Bronchial epithelial cell (primary cell): ENCODE data around the gene EYS. TPM values are rescaled to one million over a fixed set of nuclear protein-coding genes. Genes with fewer than 3 reads are reported as not detected.
A peak's percentile ranks its signal among the peaks of the same experiment; 100 is the strongest.

Experiments used
- DNase-seq: peaks from one replicate; pipeline ENCODE4 v3.0.0-alpha.2; 2010; ENCODE audit warnings: low read depth
- FAIRE-seq: peaks from 2 replicates; lab custom pipeline; 2011; peaks lifted over from hg19 to GRCh38; lab: Jason Lieb, UNC
- H3K27me3 ChIP-seq: 2 replicates; pipeline ENCODE4 v1.5.1; 2011; ENCODE audit warnings: low read length; ENCODE audit not compliant: control insufficient read depth, insufficient read depth
- H3K36me3 ChIP-seq: 2 replicates; pipeline ENCODE4 v1.5.1; 2011; ENCODE audit warnings: low read length; ENCODE audit not compliant: control insufficient read depth, insufficient read depth
- H3K4me3 ChIP-seq: 2 replicates; pipeline ENCODE4 v1.5.1; 2011; ENCODE audit warnings: mild to moderate bottlenecking, low read depth, low read length, control low read depth
- CTCF ChIP-seq: IDR thresholded peaks from 2 replicates; pipeline ENCODE4 v1.5.1; 2011; ENCODE audit warnings: mild to moderate bottlenecking, moderate library complexity, low read length, control low read depth, inconsistent platforms; ENCODE audit not compliant: insufficient read depth, severe bottlenecking
- total RNA-seq: library from RNA; depleted of rRNA; stranded (reverse); fragments of >200 nt; gene quantifications from 2 replicates; pipeline ENCODE4 v1.2.1, GENCODE V29; 2014

Gene EYS
- total RNA-seq, 1 donor from 2014 or later, result 0.53 TPM

- no peak overlapping the region for H3K4me3 ChIP-seq
- DNase-seq (no peak), FAIRE-seq (no peak)
- no peaks in the 10 kb centered on the region for H3K36me3 ChIP-seq
- TF ChIP-seq CTCF, result no peak
- H3K27me3 ChIP-seq, result no peaks in the 10 kb centered on the region
Measured at GRCh38 chr6:64724091-64724490, 982.9 kb downstream of the EYS start.

GRCh38 chr6:64723327-64724058 lies 983.5 kb downstream of the EYS start:
- H3K36me3 ChIP-seq, result no peaks in the 10 kb centered on the region
- no peak for DNase-seq
- no peak for FAIRE-seq
- H3K4me3 ChIP-seq, result no peak overlapping the region
- no peaks in the 10 kb centered on the region for H3K27me3 ChIP-seq
- no peak for TF ChIP-seq CTCF

- TF ChIP-seq CTCF, result no peak
- no peak for DNase-seq
- no peaks in the 10 kb centered on the region for H3K36me3 ChIP-seq
- no peak for FAIRE-seq
- H3K27me3 ChIP-seq, result no peaks in the 10 kb centered on the region
- no peak overlapping the region for H3K4me3 ChIP-seq
Measured at GRCh38 chr6:64721865-64722264, 985.2 kb downstream of the EYS start.

- no peak for DNase-seq
- Histone ChIP-seq H3K27me3 (no peaks in the 10 kb centered on the region), H3K36me3 (no peaks in the 10 kb centered on the region), H3K4me3 (no peak overlapping the region)
- peak; percentile 72 for FAIRE-seq
- TF ChIP-seq CTCF, result no peak
Measured at GRCh38 chr6:64717281-64717680, 989.7 kb downstream of the EYS start.

- FAIRE-seq, result no peak
- no peaks in the 10 kb centered on the region for H3K27me3 ChIP-seq
- DNase-seq, result no peak
- H3K4me3 ChIP-seq, result no peak overlapping the region
- H3K36me3 ChIP-seq, result no peaks in the 10 kb centered on the region
- no peak for TF ChIP-seq CTCF
Measured at GRCh38 chr6:64715624-64716023, 991.4 kb downstream of the EYS start.

- FAIRE-seq, result no peak
- no peak for TF ChIP-seq CTCF
- H3K27me3 ChIP-seq, result no peaks in the 10 kb centered on the region
- H3K36me3 ChIP-seq, result no peaks in the 10 kb centered on the region
- H3K4me3 ChIP-seq, result no peak overlapping the region
- no peak for DNase-seq
Measured at GRCh38 chr6:64714073-64714472, 993.0 kb downstream of the EYS start.
